Small intestine (tissue), 4 donors: ENCODE data around the gene ZNF254. TPM values are rescaled to one million over a fixed set of nuclear protein-coding genes. Genes with fewer than 3 reads are reported as not detected.

Experiments
- polyA plus RNA-seq, 4 donors: library from polyadenylated mRNA; stranded (reverse) in 3 of 4; unstranded in 1 of 4; fragments of 200-250 nt in 3 of 4; fragments of 120-200 nt in 1 of 4; gene quantifications; one replicate each; pipeline versions ENCODE4 v1.2.1 to v1.2.3, GENCODE V29; 2013
- donor health status: healthy with polysubstance abuse.
- donor health status: Bipolar disorder and iron deficiency.
- donor health status: healthy.

Gene ZNF254
- polyA plus RNA-seq, 4 donors = 1.1 to 20.6 (median 4.7) TPM

Other genes with a start within 250 kb of the ZNF254 start
- gene ZNF726, start 172.3 kb upstream of the ZNF254 start, polyA plus RNA-seq = 1 to 10 TPM in 2 of 4 donors, under 1 TPM in 1, not detected in 1; 0.42 to 5.6 (median 1.3) TPM